Spleen (tissue), 11 donors: ENCODE data around the gene MPO. TPM values are rescaled to one million over a fixed set of nuclear protein-coding genes. Genes with fewer than 3 reads are reported as not detected.
A peak's percentile ranks its signal among the peaks of the same experiment; 100 is the strongest.

ENCODE experiments used
- DNase-seq: peaks from one replicate; pipeline ENCODE4 v3.0.0-alpha.2; 2020
- H3K27ac ChIP-seq, 8 donors: fragments of 200-600 bp; sonication (generic) in 7 of 8; 1 replicate in 4 of 8; 2 replicates in 4 of 8; pipeline versions ENCODE4 v1.5.0 to v1.8.0; 2016 to 2021; ENCODE audit warnings: inconsistent platforms in 4 of 8, mild to moderate bottlenecking in 4 of 8, moderate library complexity in 1 of 8
- H3K27me3 ChIP-seq, 7 donors: fragments of 200-600 bp; sonication (generic) in 6 of 7; replicated peaks in 1 of 7; 1 replicate in 4 of 7; 2 replicates in 3 of 7; pipeline versions ENCODE4 v1.5.0 to v1.8.0; 2016 to 2021; ENCODE audit warnings: inconsistent platforms in 3 of 7, mild to moderate bottlenecking in 1 of 7
- H3K36me3 ChIP-seq, 6 donors: fragments of 200-600 bp; sonication (generic) in 5 of 6; 1 replicate in 4 of 6; 2 replicates in 2 of 6; pipeline versions ENCODE4 v1.5.0 to v1.8.0; 2016 to 2021; ENCODE audit warnings: inconsistent platforms in 2 of 6
- H3K4me1 ChIP-seq, 6 donors: fragments of 200-600 bp; sonication (generic) in 5 of 6; 1 replicate in 3 of 6; 2 replicates in 3 of 6; pipeline versions ENCODE4 v1.5.0 to v1.8.0; 2016 to 2021; ENCODE audit warnings: inconsistent platforms in 3 of 6
- H3K4me3 ChIP-seq, 8 donors: fragments of 200-600 bp; sonication (generic) in 7 of 8; 1 replicate in 4 of 8; 2 replicates in 4 of 8; pipeline versions ENCODE4 v1.5.0 to v1.8.0; 2016 to 2021; ENCODE audit warnings: inconsistent platforms in 4 of 8, mild to moderate bottlenecking in 4 of 8, moderate library complexity in 2 of 8
- H3K9me3 ChIP-seq, 8 donors: fragments of 200-600 bp; sonication (generic) in 7 of 8; 1 replicate in 4 of 8; 2 replicates in 4 of 8; pipeline versions ENCODE4 v1.5.0 to v1.8.0; 2016 to 2021; ENCODE audit warnings: inconsistent platforms in 4 of 8
- POLR2A ChIP-seq, 3 donors: fragments of 450-650 bp; IDR thresholded peaks; one replicate each; pipeline ENCODE4 v1.5.1; 2017; ENCODE audit warnings: antibody characterized with exemption in 3 of 3, mild to moderate bottlenecking in 1 of 3
- POLR2AphosphoS5 ChIP-seq, 3 donors: sonication (generic); formaldehyde crosslinking; IDR thresholded peaks; one replicate each; pipeline ENCODE4 v1.5.1; 2017; ENCODE audit warnings: antibody characterized with exemption in 3 of 3
- WGBS, 5 donors: extraction: QIAGEN DNeasy Blood & Tissue Kit in 3 of 5; methylation state at CpG; one replicate each; pipeline versions ENCODE4 v1.1.5 to v1.1.7; 2013 to 2018; 5-methylcytosine and 5-hydroxymethylcytosine counted together
- intact Hi-C: fragments of 100-400 bp; cut with DNase I; formaldehyde crosslinking; loops from one replicate; pipeline ENCODE4 v1.15.0; 2023; ENCODE audit warnings: low total_unique reads
- polyA plus RNA-seq, 3 donors: library from polyadenylated mRNA; stranded (reverse); fragments of 200-250 nt; gene quantifications; one replicate each; pipeline ENCODE4 v1.2.1, GENCODE V29; 2013
- total RNA-seq, 7 donors: library from RNA; depleted of rRNA in 3 of 7; stranded (reverse); fragments of >200 nt in 3 of 7; fragmentation: NEBNext Ultra II Directional in 4 of 7; extraction: Animal tissue kit (Norgen Biotek cat#: 25700) in 4 of 7; gene quantifications; one replicate each; pipeline versions ENCODE4 v1.1.0 to v1.2.1, GENCODE V29; 2016 to 2021
- TF ChIP-seq, protein P1 (sequence below), 11 experiments: fragments of 200-600 bp in 7 of 11; fragments of 450-650 bp in 4 of 11; sonication (generic) in 4 of 11; IDR thresholded peaks in 8 of 11; conservative IDR thresholded peaks in 3 of 11; 1 replicate in 7 of 11; 2 replicates in 4 of 11; pipeline versions ENCODE4 v1.4.0 to v1.8.0; 2016 to 2021; ENCODE audit warnings: antibody characterized with exemption in 11 of 11, inconsistent platforms in 4 of 11, mild to moderate bottlenecking in 1 of 11
- donor health status: healthy with polysubstance abuse.
- donor health status: DM: no; HTN: no; CAD: no; lungs with moderate emphysema.
- donor health status: DM: no; HTN: no; CAD: no.
- donor health status: Bipolar disorder and iron deficiency.
- donor health status: healthy.
- donor health status: DM: no; HTN: no; CAD: no.
- donor health status: DM: yes; HTN: yes; CAD: no.

The MPO gene
- total and polyA plus RNA-seq, 10 donors = 0.52 to 75.7 (median 12.0) TPM

DNA sequence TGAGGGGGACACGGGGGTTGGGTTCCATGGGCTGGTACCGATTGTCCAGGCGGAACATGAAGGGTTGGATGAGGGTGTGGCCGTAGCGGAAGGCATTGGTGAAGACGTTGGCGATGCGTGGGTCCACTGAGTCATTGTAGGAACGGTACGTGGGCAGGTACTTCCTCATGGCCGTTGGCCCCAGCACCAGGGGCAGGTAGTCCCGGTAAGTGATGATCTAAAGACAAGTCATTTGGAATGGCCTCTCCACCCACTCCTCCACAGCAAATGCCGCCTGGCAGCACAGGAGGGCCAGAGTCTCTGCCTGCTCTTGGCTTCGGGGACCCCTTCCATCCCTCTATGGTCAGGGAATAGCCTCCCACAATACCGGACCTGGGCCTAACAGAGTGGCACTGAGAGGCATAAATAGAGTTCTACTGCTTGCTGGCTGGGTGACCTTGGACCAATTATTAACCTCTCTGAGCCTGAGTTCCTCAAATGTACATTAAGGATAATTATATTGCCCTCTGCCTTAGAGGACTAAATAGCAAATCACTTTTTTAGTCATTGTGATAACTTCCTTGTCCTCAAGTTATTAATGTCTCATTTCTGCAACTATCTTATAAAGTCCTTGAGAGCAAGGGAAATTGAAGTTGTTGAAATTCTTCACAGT lies 7.2 kb downstream of the MPO start:
- Histone ChIP-seq H3K27ac (no peak overlapping the region), H3K4me3 (no peak overlapping the region), H3K27me3 (peaks cover 0 to 14% (median 0%) of the 10 kb centered on the region in 7 donors), H3K9me3 (no peaks in the 10 kb centered on the region), H3K36me3 (no peaks in the 10 kb centered on the region), H3K4me1 (peaks cover 0 to 28% (median 5%) of the 10 kb centered on the region in 6 donors)
- peak; percentile 56 for DNase-seq
- 46 to 84% (median 59%) methylated on average over 15 of the region's 15 CpGs for WGBS, 5 donors
- intact Hi-C loops = no loop called here
- TF ChIP-seq, protein P1, sequence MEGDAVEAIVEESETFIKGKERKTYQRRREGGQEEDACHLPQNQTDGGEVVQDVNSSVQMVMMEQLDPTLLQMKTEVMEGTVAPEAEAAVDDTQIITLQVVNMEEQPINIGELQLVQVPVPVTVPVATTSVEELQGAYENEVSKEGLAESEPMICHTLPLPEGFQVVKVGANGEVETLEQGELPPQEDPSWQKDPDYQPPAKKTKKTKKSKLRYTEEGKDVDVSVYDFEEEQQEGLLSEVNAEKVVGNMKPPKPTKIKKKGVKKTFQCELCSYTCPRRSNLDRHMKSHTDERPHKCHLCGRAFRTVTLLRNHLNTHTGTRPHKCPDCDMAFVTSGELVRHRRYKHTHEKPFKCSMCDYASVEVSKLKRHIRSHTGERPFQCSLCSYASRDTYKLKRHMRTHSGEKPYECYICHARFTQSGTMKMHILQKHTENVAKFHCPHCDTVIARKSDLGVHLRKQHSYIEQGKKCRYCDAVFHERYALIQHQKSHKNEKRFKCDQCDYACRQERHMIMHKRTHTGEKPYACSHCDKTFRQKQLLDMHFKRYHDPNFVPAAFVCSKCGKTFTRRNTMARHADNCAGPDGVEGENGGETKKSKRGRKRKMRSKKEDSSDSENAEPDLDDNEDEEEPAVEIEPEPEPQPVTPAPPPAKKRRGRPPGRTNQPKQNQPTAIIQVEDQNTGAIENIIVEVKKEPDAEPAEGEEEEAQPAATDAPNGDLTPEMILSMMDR (IDR thresholded peaks at IDR 0.05 in 8 of 11, conservative IDR thresholded peaks at IDR 0.05 in 3 of 11) = no peak
- TF ChIP-seq POLR2AphosphoS5 (IDR thresholded peaks at IDR 0.05) (no peak), POLR2A (IDR thresholded peaks at IDR 0.05) (no peak)

DNA sequence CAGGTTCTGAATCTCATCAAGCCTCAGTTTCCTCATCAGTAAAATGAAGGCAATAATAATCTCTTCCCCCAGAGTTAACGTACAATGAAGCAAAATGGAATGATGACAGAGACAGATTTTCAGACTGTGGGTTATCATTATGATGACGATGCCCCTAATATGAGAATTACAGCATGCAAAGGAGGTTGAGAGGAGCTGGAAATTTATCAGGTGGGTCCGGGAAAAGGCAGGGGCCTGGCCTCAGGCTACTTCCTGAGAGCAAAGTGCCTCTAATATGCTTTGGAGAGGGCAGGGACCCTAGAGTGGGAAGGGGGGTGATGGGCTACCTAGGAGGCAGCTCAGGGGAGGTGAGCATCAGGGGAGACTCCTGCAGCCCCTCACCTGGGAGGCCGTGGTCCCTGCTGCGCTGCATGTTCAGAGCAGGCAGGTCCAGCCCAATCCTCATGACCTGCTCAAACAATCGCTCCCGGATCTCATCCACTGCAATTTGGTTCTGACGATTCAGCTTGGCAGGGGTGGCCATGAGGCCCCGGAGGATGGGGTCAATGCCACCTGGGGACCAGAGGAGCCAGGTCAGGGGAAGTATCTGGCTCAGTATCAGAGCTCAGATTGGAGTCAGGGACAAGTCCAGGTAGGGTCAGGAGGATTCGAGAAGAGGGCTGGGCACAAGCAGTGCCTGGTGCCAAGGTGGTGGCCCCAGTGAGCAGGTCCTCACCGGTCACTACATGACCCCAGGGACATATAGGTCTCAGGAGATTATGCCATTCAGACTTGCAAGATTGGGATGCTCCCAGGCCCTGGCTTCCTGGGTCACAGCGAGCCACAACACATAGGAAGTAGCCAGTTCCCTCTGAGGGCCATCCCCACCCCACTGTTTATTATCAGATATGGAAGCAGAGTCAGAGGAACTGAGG lies 8.1 kb downstream of the MPO start:
- TF ChIP-seq POLR2A (IDR thresholded peaks at IDR 0.05) (no peak), POLR2AphosphoS5 (IDR thresholded peaks at IDR 0.05) (no peak)
- TF ChIP-seq, protein P1 (IDR thresholded peaks at IDR 0.05 in 8 of 11, conservative IDR thresholded peaks at IDR 0.05 in 3 of 11) = no peak
- H3K4me1 ChIP-seq = peaks cover 0 to 19% (median under 1%) of the 10 kb centered on the region in 6 donors
- no peak overlapping the region for H3K27ac ChIP-seq
- H3K27me3 ChIP-seq = peaks cover 0 to 6% (median 0%) of the 10 kb centered on the region in 7 donors
- intact Hi-C loops = no loop called here
- H3K9me3 ChIP-seq = no peaks in the 10 kb centered on the region
- 62 to 87% (median 75%) methylated on average over 6 to 12 of the region's 12 CpGs for WGBS, 5 donors
- no peaks in the 10 kb centered on the region for H3K36me3 ChIP-seq
- peak; percentile 59 for DNase-seq
- H3K4me3 ChIP-seq = no peak overlapping the region

DNA sequence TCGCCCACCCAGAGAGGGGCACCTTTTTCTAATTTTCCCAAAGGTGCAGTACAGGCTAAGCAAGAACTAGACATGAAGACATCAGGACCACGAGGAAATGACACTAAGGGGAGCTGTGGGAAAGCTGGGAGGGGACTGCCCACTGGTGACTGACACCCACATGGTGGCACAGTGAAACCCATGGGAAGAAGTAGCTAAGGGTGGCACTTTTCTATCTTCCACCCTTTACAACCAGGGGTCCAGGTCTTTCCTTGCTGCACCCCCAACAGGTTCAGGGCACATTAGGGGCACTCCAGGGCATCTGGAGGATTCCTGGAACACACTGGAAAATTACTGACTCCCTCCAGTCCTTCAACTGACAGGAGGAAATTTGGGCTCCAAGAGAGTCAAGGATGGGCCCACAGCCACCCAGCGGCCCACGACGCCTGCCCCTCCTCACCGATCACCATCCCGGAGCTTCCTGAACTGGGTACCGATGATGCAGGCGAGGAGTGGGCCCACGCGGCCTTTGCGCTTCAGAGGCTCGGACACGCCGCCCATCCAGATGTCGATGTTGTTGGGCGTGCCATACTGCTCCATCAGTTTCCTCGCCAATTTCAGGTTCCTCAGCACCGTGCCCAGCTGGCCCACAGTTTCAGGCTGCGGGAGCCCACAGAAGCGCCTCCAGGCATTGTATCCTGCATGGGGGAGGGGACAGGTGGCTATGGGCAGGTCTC lies 9.4 kb downstream of the MPO start:
- no peaks in the 10 kb centered on the region for H3K9me3 ChIP-seq
- no peak overlapping the region for H3K27ac ChIP-seq
- peak; percentile 44 for DNase-seq
- no peaks in the 10 kb centered on the region for H3K36me3 ChIP-seq
- intact Hi-C loops = no loop called here
- 72 to 90% (median 73%) methylated on average over 14 to 21 of the region's 21 CpGs for WGBS, 5 donors
- TF ChIP-seq POLR2AphosphoS5 (IDR thresholded peaks at IDR 0.05) (no peak), POLR2A (IDR thresholded peaks at IDR 0.05) (no peak)
- TF ChIP-seq, protein P1 (IDR thresholded peaks at IDR 0.05 in 8 of 11, conservative IDR thresholded peaks at IDR 0.05 in 3 of 11) = no peak
- peaks cover 0 to 10% (median 0%) of the 10 kb centered on the region in 6 donors for H3K4me1 ChIP-seq
- no peak overlapping the region for H3K4me3 ChIP-seq
- H3K27me3 ChIP-seq = peaks cover 0 to 6% (median 0%) of the 10 kb centered on the region in 7 donors
